ENCODE results near the gene PIAS4. TPM values are rescaled to one million over a fixed set of nuclear protein-coding genes. Genes with fewer than 3 reads are reported as not detected.

PIAS4 gene
- total RNA-seq, 1 donor from 2014 or later: 32.2 TPM

DNA sequence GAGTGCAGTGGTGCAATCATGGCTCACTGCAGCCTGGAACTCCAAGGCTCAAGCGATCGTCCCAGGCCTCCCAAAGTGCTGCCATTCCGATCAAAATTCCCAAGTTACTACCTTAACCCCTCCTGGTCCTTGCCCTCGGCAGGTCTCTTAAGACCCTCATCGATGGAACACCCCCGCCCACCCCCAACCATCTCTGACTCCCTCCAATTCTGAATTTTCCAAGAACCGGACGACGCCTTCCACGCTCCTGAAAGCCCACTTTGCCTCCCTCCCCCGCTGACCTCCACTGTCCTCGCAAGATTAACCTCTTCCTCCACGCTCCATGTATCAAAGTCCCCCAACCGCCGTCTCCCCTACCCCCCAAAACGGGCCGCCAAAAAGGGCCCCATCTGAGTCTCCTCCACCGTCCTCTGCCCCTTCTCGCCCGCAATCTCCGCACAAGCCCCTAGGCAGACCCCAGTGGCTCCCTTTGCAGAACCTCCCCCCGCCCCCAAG is 37.2 kb upstream of the PIAS4 start:
- DNase-seq: no peak
- intact Hi-C loops (cut with micrococcal nuclease): loop anchor here (2.0 kb wide), 1 partner anchor 14 kb away; the partner anchor contains the start of gene EEF2
- Mint-ChIP-seq H3K9me3 (no peaks in the 10 kb centered on the region), H3K4me1 (peaks cover 20% of the 10 kb centered on the region), H3K4me3 (peak overlapping the region; percentile 94), H3K36me3 (ENCODE audit: low read depth) (peaks cover 22% of the 10 kb centered on the region), H3K27ac (peak overlapping the region; percentile 83), H3K27me3 (no peaks in the 10 kb centered on the region)

DNA sequence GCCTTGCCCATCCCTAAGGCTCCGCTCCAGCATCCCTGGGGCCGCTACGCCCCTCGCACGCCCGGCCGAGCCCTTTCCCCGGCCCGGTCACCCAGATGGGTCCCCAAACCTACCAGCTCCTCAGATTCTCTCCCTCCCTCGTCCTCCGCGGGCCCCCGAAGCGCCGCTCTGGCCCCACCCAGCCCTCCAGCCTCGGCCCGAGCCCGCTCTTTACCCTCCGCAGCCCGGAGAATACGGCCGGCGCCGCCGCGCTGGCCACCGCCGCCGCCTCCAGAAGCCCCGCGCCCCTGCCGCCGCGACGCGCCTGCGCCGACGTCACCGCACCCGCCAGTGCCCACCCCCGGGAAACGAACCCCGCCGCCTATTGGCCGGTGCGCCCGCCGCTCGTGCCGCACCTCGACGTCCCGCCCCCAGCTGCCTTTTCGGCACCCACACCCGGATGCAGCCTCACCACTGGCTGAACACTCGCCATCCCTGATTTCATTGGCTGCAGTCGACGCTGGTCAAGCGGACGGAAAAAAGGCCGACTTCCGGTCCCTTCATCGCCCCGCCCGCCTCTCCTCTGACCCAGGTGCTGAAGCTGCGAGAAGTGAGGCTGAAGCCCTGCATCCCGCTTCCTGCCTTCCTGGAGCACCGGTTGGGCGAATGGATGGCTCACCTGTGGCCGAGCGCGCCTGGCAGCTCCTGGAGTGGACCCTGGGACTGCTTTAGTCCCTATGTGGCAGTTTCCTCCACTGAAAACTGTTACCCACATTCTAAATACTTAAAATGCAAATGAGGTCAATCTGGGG is 36.5 kb upstream of the PIAS4 start, which contains the start of gene DAPK3:
Gene DAPK3 (minus strand): TSS at position 292 of the 791 bp plus-strand sequence. CDS start 1,364 bp downstream, outside the sequence.
- H3K27me3 Mint-ChIP-seq: no peaks in the 10 kb centered on the region
- peak within 1 kb of the TSS; percentile 94 for H3K4me3 Mint-ChIP-seq
- H3K36me3 Mint-ChIP-seq (ENCODE audit: low read depth): peaks cover 25% of the 10 kb centered on the region
- no peaks in the 10 kb centered on the region for H3K9me3 Mint-ChIP-seq
- intact Hi-C loops (cut with micrococcal nuclease): loop anchor here (2.0 kb wide), 1 partner anchor 14 kb away; the partner anchor contains the start of gene EEF2
- DNase-seq: peak; percentile 98
- peaks cover 20% of the 10 kb centered on the region for H3K4me1 Mint-ChIP-seq
- peak within 1 kb of the TSS; percentile 83 for H3K27ac Mint-ChIP-seq

DNA sequence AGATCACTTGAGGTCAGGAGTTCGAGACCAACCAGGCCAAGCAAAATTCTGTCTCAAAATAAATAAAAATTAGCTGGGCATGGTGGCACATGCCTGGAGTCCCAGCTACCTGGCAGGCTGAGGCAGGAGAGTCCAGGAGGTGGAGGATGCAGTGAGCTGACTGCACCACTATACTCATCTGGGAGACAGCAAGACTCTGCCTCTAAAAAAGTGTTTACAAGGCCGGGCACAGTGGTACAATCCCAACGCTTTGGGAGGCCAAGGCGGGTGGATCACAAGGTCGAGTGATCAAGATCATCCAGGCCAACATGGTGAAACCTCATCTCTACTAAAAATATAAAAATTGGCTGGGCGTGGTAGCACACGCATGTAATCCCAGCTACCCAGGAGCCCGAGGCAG is 32.4 kb upstream of the PIAS4 start:
- Mint-ChIP-seq H3K4me1 (peaks cover 10% of the 10 kb centered on the region), H3K4me3 (no peak overlapping the region), H3K9me3 (no peaks in the 10 kb centered on the region), H3K36me3 (ENCODE audit: low read depth) (peaks cover 41% of the 10 kb centered on the region), H3K27me3 (no peaks in the 10 kb centered on the region), H3K27ac (no peak overlapping the region)
- intact Hi-C loops (cut with micrococcal nuclease): no loop called here
- no peak for DNase-seq

DNA sequence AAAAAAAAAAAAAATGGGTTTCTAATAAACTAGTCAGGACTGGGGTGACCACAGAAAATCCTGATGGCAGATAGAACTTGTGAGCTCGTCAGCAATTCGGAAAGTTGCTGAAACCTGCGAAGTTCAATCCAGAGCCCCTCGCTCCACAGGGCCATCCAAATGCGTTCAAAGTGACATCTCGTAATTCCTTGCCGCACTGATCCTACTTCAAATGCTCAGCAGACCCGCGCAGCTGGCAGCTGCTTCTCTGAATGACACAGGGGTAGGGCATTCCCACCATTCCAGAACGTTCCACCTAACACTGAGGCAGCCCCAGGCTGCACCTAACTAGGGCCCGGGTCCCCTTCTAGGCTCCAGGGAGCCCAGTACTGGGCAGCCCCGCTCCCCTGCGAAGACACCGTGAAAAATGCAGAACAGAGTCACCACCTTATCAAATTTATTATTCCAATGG is 31.9 kb upstream of the PIAS4 start:
- H3K27me3 Mint-ChIP-seq: no peaks in the 10 kb centered on the region
- intact Hi-C loops (cut with micrococcal nuclease): no loop called here
- H3K9me3 Mint-ChIP-seq: no peaks in the 10 kb centered on the region
- H3K27ac Mint-ChIP-seq: no peak overlapping the region
- peaks cover 6% of the 10 kb centered on the region for H3K4me1 Mint-ChIP-seq
- DNase-seq: peak; percentile 65
- peaks cover 42% of the 10 kb centered on the region for H3K36me3 Mint-ChIP-seq (ENCODE audit: low read depth)
- no peak overlapping the region for H3K4me3 Mint-ChIP-seq

DNA sequence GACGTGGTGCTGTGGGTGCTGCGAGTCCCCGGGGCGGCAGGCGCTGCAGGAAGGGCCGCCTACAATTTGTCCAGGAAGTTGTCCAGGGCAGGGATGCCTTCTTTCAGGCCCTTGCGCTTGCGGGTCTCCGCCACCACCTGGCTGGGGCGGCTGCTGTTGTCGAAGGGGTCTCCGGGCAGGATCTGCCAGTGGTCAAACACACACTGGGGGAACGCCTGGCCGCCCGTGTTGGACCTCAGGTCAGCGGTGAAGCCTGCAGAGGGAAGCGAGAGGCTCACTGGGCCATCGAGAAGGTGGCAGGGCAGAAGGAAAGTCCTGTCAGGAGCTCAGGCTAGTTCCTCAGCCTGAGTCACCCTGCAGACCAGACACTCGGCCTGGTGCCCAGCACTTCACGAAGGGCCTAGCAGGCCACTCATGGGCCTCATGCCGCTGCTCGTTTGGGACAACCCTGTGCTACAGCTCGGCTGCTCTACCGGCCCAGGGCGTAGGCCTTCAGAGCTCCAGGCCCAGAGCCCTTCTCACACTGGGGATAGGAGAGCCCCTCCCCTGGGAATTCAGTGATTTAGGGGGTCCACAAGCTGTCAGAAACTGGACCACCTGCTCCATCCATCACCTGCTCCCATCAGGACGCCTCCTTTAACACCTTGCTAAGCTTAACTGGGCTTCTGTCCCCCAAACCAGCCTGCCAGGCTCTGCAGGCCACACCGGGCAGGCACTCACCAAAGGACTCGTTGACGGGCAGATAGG is 30.9 kb upstream of the PIAS4 start:
- Mint-ChIP-seq H3K36me3 (ENCODE audit: low read depth) (peaks cover 50% of the 10 kb centered on the region), H3K27ac (no peak overlapping the region), H3K9me3 (no peaks in the 10 kb centered on the region), H3K4me3 (no peak overlapping the region), H3K27me3 (no peaks in the 10 kb centered on the region), H3K4me1 (peaks cover 4% of the 10 kb centered on the region)
- peak; percentile 64 for DNase-seq
- intact Hi-C loops (cut with micrococcal nuclease): no loop called here

DNA sequence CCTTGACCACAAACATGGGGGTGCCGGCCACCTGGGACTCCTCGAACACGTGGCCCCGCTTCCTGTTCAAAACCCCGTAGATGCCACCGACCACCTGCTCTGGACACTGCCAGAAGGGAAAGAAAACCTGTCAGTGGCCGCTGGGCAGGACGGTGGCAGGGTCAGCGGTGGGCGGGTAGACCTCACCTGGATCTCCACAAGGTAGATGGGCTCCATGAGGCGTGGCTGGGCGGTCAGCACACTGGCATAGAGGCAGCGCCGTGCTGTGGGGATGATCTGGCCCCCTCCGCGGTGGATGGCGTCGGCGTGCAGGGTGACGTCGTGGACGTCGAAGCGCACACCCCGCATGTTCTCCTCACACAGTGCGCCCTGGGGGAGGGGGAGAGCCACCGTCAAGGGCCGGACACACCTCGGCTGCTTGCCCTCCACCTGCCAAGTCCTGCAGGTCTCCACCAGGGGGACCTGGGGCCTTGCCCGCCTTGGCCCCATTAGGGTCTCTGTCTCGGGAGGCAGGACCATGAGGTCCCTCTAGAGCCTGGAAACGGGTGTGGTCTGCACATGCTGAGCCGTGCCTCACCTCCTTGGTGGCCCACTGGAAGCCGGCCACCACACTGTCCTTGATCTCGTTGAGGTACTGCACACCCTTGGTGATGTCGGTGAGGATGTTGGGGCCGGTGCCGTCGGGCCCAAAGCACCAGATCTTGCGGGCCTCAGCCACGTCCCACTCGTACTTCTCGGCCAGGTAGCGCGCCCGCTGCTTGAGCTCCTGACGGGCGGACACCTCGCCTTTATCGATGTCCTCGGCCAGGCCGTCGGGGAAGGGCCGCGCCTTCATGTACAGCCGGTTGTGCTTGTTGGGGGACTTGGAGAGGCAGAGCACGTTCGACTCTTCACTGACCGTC is 30.0 kb upstream of the PIAS4 start:
- Mint-ChIP-seq H3K4me1 (peaks cover 5% of the 10 kb centered on the region), H3K4me3 (no peak overlapping the region), H3K27ac (no peak overlapping the region), H3K36me3 (ENCODE audit: low read depth) (peaks cover 59% of the 10 kb centered on the region), H3K9me3 (no peaks in the 10 kb centered on the region), H3K27me3 (no peaks in the 10 kb centered on the region)
- DNase-seq: peak; percentile 59
- intact Hi-C loops (cut with micrococcal nuclease): no loop called here

DNA sequence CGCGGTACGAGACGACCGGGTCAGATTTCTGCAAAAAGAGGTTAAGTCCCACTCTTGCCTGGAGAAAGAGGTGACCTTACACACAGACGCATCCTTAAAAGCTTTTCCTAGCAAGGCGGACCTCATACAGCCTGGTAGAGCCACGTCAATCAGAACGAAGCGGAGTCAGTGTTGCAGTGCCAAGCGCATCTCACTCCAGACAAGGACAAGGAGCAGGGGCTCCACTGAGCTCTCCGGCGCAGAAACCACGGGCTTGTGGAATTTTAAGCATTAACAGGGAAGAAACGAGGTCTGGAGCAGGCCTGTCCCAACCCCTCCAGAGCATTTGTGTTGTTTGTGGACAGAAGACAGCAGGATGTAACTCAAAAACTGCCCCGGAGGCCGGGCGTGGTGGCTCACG is 29.4 kb upstream of the PIAS4 start:
- DNase-seq: no peak
- no peaks in the 10 kb centered on the region for H3K9me3 Mint-ChIP-seq
- H3K4me1 Mint-ChIP-seq: peaks cover 9% of the 10 kb centered on the region
- H3K27ac Mint-ChIP-seq: no peak overlapping the region
- intact Hi-C loops (cut with micrococcal nuclease): no loop called here
- H3K36me3 Mint-ChIP-seq (ENCODE audit: low read depth): peaks cover 65% of the 10 kb centered on the region
- no peaks in the 10 kb centered on the region for H3K27me3 Mint-ChIP-seq
- no peak overlapping the region for H3K4me3 Mint-ChIP-seq

DNA sequence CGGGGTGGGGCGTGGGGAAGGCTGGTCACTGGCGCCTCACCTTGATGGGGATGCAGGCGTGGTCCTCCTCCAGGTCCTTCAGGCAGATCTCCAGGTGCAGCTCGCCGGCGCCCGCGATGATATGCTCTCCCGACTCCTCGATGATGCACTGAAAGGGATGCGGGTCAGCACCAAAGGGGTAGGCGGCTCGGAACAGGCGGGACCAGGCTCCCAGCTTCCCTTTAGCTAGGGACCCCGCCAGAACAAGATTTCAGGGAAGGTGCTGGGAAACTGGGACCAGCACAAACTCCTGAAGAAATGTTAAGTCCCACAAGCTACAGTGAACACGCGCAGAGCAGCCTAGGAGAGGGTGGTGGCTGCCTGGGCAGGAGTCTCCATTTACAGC is 28.3 kb upstream of the PIAS4 start:
- Mint-ChIP-seq H3K27ac (no peak overlapping the region), H3K27me3 (no peaks in the 10 kb centered on the region), H3K9me3 (no peaks in the 10 kb centered on the region), H3K4me1 (peaks cover 17% of the 10 kb centered on the region), H3K36me3 (ENCODE audit: low read depth) (peaks cover 76% of the 10 kb centered on the region), H3K4me3 (no peak overlapping the region)
- no peak for DNase-seq
- intact Hi-C loops (cut with micrococcal nuclease): no loop called here

DNA sequence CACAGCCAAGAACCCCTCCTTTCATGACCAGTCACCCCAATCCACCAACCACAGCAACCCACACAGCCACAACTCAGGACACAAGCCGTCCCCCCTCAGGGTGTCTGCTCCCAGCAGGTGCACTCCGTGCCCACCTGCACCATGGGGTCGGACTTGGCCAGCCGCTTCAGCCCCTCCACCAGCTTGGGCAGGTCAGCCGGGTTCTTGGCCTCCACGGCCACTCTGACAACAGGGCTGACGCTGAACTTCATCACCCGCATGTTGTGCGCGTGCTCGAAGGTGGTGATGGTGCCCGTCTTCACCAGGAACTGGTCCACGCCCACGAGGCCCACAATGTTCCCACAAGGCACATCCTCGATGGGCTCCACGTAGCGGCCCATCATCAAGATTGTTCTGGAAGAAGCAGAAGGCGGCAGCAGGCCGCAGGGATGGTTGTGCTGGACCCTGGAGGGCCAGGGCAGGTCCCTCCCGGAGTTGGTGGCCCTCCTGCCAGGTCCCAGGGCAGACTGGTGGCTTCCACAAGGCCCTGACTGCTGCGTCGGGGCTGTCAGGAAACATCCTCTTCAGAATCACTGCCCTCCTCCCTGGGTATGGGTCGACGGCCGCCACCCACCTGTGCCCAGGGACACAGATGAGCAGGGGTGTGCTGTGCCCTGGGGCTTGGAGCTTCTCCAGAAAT is 27.7 kb upstream of the PIAS4 start:
- DNase-seq: peak; percentile 62
- Mint-ChIP-seq H3K27ac (no peak overlapping the region), H3K4me3 (no peak overlapping the region), H3K36me3 (ENCODE audit: low read depth) (peaks cover 82% of the 10 kb centered on the region), H3K9me3 (no peaks in the 10 kb centered on the region), H3K27me3 (no peaks in the 10 kb centered on the region), H3K4me1 (peaks cover 17% of the 10 kb centered on the region)
- intact Hi-C loops (cut with micrococcal nuclease): no loop called here

DNA sequence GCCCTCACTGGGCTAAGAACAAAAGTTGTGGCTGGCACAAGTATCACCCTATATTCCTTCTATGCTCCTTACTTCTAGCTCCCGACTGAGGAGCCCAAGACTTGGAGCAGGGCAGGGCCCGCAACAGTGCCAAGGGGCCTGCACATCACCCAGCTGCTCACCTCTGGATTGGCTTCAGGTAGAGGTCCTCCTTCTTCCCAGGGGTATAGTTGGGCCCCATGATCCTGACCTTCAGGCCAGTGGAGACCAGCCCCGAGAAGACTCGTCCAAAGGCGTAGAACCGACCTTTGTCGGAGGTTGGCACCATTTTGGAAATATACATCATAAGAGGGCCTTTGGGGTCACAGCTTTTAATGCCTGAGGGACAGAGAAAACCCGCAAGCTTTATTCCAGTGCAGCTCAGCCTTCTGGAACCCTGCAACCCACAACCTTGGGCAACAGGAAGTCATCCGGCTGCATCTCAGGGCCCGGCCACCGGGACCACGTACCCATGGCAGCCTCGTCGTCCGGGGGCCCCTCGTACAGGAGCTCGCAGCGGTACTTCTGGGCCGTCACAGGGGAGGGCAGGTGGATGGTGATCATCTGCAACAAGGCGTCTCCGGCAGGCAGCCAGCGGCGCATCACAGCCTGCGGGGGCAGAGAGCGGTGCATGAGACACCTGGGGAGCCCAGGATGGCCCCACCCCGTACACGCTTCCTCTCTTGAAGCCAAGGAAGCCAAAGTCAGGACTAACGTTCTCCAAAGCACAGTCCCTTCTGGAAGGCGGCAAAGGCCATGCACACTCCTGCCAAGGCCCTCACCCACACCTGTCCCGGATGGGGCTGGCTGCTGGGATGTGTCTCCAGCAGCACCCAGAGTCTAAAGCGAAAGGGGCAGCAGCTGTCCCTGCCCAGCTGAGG is 26.9 kb upstream of the PIAS4 start:
- intact Hi-C loops (cut with micrococcal nuclease): no loop called here
- peak; percentile 61 for DNase-seq
- Mint-ChIP-seq H3K4me3 (no peak overlapping the region), H3K9me3 (no peaks in the 10 kb centered on the region), H3K27ac (no peak overlapping the region), H3K4me1 (peaks cover 19% of the 10 kb centered on the region), H3K27me3 (no peaks in the 10 kb centered on the region), H3K36me3 (ENCODE audit: low read depth) (peaks cover 84% of the 10 kb centered on the region)

DNA sequence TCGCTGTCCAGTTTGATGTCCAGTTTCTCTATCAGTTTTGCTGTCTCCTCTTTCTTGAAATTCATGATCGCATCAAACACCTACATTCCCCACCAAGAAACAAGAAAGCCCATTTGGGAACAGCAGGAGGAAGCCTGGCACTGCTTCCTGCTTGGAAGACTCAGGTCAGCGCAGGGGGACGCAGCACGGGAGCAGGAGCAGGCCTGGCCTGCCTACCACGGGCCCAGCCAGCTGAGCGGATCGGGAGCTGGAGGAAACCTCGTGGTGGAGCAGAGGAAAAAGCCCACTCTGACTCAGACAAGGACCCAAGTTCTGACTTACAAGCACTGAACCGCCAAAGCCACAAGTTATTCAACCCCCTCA is 26.2 kb upstream of the PIAS4 start:
- Mint-ChIP-seq H3K4me3 (no peak overlapping the region), H3K4me1 (peaks cover 23% of the 10 kb centered on the region), H3K36me3 (ENCODE audit: low read depth) (peaks cover 77% of the 10 kb centered on the region), H3K27ac (no peak overlapping the region), H3K27me3 (no peaks in the 10 kb centered on the region), H3K9me3 (no peaks in the 10 kb centered on the region)
- DNase-seq: no peak
- intact Hi-C loops (cut with micrococcal nuclease): no loop called here

All from activated CD4-positive, alpha-beta T cell treated with anti-CD3 and anti-CD28 coated beads, Interleukin-2, amount 10 ng/mL, durations not matched to agents 24 days and 14 days (primary cell).